H1 (cell line): ENCODE measurements around the gene PPBP. TPM values are rescaled to one million over a fixed set of nuclear protein-coding genes. Genes with fewer than 3 reads are reported as not detected.

ENCODE experiments used
- CTCF ChIA-PET: fragments of 300-600 bp; sonication (Branson Sonifier 250); formaldehyde crosslinking; loops from one replicate; lab custom pipeline; 2021; ENCODE audit not compliant: partially characterized antibody; lab: Charles Lee
- POLR2A ChIA-PET: fragments of 300-600 bp; sonication (Branson Sonifier 250); formaldehyde crosslinking; loops from one replicate; lab custom pipeline; 2021; ENCODE audit warnings: inconsistent platforms; ENCODE audit not compliant: partially characterized antibody; lab: Charles Lee
- DNase-seq, 2 experiments: peaks; one replicate each; pipeline versions ENCODE4 v3.0.0 to v3.0.0-alpha.2; 2010 to 2022; ENCODE audit warnings: low spot score in 2 of 2, low read depth in 1 of 2, mixed read lengths in 1 of 2
- FAIRE-seq: peaks from 2 replicates; lab custom pipeline; 2011; peaks lifted over from hg19 to GRCh38; lab: Jason Lieb, UNC
- H2AFZ ChIP-seq: 2 replicates; pipeline ENCODE4 v1.8.1; 2012; ENCODE audit warnings: low read length, inconsistent platforms
- H2AK5ac ChIP-seq: 2 replicates; pipeline ENCODE4 v1.6.1; 2013; ENCODE audit warnings: low read depth, low read length
- H2BK120ac ChIP-seq: replicated peaks from 2 replicates; pipeline ENCODE3; 2013; ENCODE audit warnings: low read depth, low read length, inconsistent platforms
- H2BK12ac ChIP-seq: 2 replicates; pipeline ENCODE4 v1.6.1; 2013; ENCODE audit warnings: low read depth, low read length
- H2BK15ac ChIP-seq: 2 replicates; pipeline ENCODE4 v1.6.1; 2013; ENCODE audit warnings: low read length
- H2BK20ac ChIP-seq: 2 replicates; pipeline ENCODE4 v1.6.1; 2013; ENCODE audit warnings: low read length
- H2BK5ac ChIP-seq: 2 replicates; pipeline ENCODE4 v1.6.1; 2013; ENCODE audit warnings: low read depth, low read length
- H3K14ac ChIP-seq: 2 replicates; pipeline ENCODE4 v1.6.1; 2013; ENCODE audit warnings: inconsistent platforms; ENCODE audit not compliant: insufficient read length
- H3K18ac ChIP-seq: 2 replicates; pipeline ENCODE4 v1.6.1; 2013; ENCODE audit warnings: low read length; ENCODE audit errors: extremely low read depth
- H3K23ac ChIP-seq: 2 replicates; pipeline ENCODE4 v1.6.1; 2013; ENCODE audit warnings: inconsistent platforms; ENCODE audit not compliant: insufficient read length
- H3K23me2 ChIP-seq: 2 replicates; pipeline ENCODE4 v1.6.1; 2013; ENCODE audit warnings: low read depth, low read length
- H3K27ac ChIP-seq: 2 replicates; pipeline ENCODE4 v1.6.1; 2011; ENCODE audit warnings: low read depth, low read length, inconsistent platforms
- H3K27me3 ChIP-seq, 4 experiments: replicated peaks in 1 of 4; 1 replicate in 1 of 4; 2 replicates in 3 of 4; pipeline versions ENCODE4 v1.6.1 to v1.8.1; 2011 to 2013; ENCODE audit warnings: low read length in 3 of 4, mild to moderate bottlenecking in 3 of 4, inconsistent platforms in 2 of 4, mixed read lengths in 2 of 4, moderate library complexity in 1 of 4; ENCODE audit not compliant: control insufficient read depth in 3 of 4, insufficient read depth in 3 of 4; ENCODE audit errors: extremely low read depth in 1 of 4
- H3K36me3 ChIP-seq, 4 experiments: 2 replicates each; pipeline versions ENCODE4 v1.6.1 to v1.8.1; 2011 to 2013; ENCODE audit warnings: mild to moderate bottlenecking in 4 of 4, low read length in 3 of 4, moderate library complexity in 2 of 4, control low read depth in 1 of 4, inconsistent platforms in 1 of 4; ENCODE audit not compliant: insufficient read depth in 4 of 4, control insufficient read depth in 2 of 4
- H3K4ac ChIP-seq: replicated peaks from 2 replicates; pipeline ENCODE3; 2013; ENCODE audit warnings: low read length, low read depth, mixed read lengths, inconsistent platforms; ENCODE audit not compliant: insufficient read length
- H3K4me1 ChIP-seq, 4 experiments: replicated peaks in 1 of 4; 1 replicate in 1 of 4; 2 replicates in 3 of 4; pipeline versions ENCODE4 v1.6.1 to v1.8.1; 2011 to 2013; ENCODE audit warnings: low read length in 3 of 4, inconsistent platforms in 2 of 4, mixed read lengths in 1 of 4; ENCODE audit not compliant: insufficient read depth in 4 of 4, control insufficient read depth in 3 of 4
- H3K4me2 ChIP-seq, 2 experiments: 2 replicates each; pipeline versions ENCODE4 v1.6.1 to v1.8.1; 2011 to 2013; ENCODE audit warnings: low read depth in 2 of 2, low read length in 2 of 2, control low read depth in 1 of 2, inconsistent platforms in 1 of 2, mild to moderate bottlenecking in 1 of 2; ENCODE audit not compliant: insufficient read depth in 1 of 2
- H3K4me3 ChIP-seq, 4 experiments: fragments of 200-600, 300-600 bp in 1 of 4; sonication (generic), shearing (Covaris generic), sonication (Bioruptor Twin) in 1 of 4; 2 replicates each; pipeline versions ENCODE4 v1.5.1 to v1.8.1; 2011 to 2016; ENCODE audit warnings: low read length in 4 of 4, low read depth in 3 of 4, control low read depth in 2 of 4, inconsistent platforms in 2 of 4, mild to moderate bottlenecking in 2 of 4, mixed read lengths in 1 of 4, moderate library complexity in 1 of 4; ENCODE audit not compliant: insufficient read depth in 2 of 4; ENCODE audit errors: extremely low read depth in 1 of 4
- H3K56ac ChIP-seq: replicated peaks from 2 replicates; pipeline ENCODE3; 2013; ENCODE audit warnings: low read depth, mild to moderate bottlenecking, mixed read lengths, low read length, inconsistent platforms; ENCODE audit not compliant: insufficient read length
- H3K79me1 ChIP-seq: 2 replicates; pipeline ENCODE4 v1.6.1; 2013; ENCODE audit warnings: low read depth, low read length, control low read depth
- H3K79me2 ChIP-seq, 2 experiments: 2 replicates each; pipeline versions ENCODE4 v1.6.1 to v1.8.1; 2012 to 2013; ENCODE audit warnings: low read length in 2 of 2, mild to moderate bottlenecking in 2 of 2, inconsistent platforms in 1 of 2; ENCODE audit not compliant: insufficient read depth in 2 of 2, control insufficient read depth in 1 of 2
- H3K9ac ChIP-seq, 4 experiments: replicated peaks in 1 of 4; 1 replicate in 1 of 4; 2 replicates in 3 of 4; pipeline versions ENCODE4 v1.6.1 to v1.8.1; 2011 to 2013; ENCODE audit warnings: low read depth in 3 of 4, low read length in 3 of 4, control low read depth in 2 of 4, mild to moderate bottlenecking in 2 of 4, moderate library complexity in 2 of 4, inconsistent platforms in 1 of 4; ENCODE audit errors: extremely low read depth in 1 of 4
- H3K9me3 ChIP-seq, 2 experiments: 2 replicates each; pipeline versions ENCODE4 v1.6.1 to v1.8.1; 2012 to 2013; ENCODE audit warnings: mild to moderate bottlenecking in 2 of 2, moderate library complexity in 2 of 2, control low read depth in 1 of 2, inconsistent platforms in 1 of 2, low read depth in 1 of 2, low read length in 1 of 2, mixed read lengths in 1 of 2; ENCODE audit not compliant: insufficient read depth in 2 of 2
- H4K20me1 ChIP-seq, 2 experiments: replicated peaks in 1 of 2; 2 replicates each; pipeline versions ENCODE3 to v1.8.1; 2011 to 2013; ENCODE audit warnings: inconsistent platforms in 2 of 2, low read length in 2 of 2, mild to moderate bottlenecking in 1 of 2; ENCODE audit not compliant: insufficient read depth in 2 of 2, control insufficient read depth in 1 of 2
- H4K5ac ChIP-seq: 2 replicates; pipeline ENCODE4 v1.6.1; 2013; ENCODE audit warnings: low read length, low read depth, mixed read lengths, inconsistent platforms; ENCODE audit not compliant: insufficient read length
- H4K8ac ChIP-seq: 2 replicates; pipeline ENCODE4 v1.8.0; 2013; ENCODE audit warnings: mild to moderate bottlenecking, moderate library complexity, low read length, inconsistent platforms; ENCODE audit not compliant: insufficient read depth; ENCODE audit errors: extremely low read depth
- H4K91ac ChIP-seq: replicated peaks from 2 replicates; pipeline ENCODE3; 2013; ENCODE audit warnings: low read length, mixed read lengths, inconsistent platforms; ENCODE audit not compliant: insufficient read length
- CTBP2 ChIP-seq: IDR thresholded peaks from 2 replicates; pipeline ENCODE4 v1.7.0; 2011; ENCODE audit warnings: borderline replicate concordance, mild to moderate bottlenecking, moderate library complexity, mixed read lengths, low read length; ENCODE audit not compliant: insufficient read depth, insufficient read length
- PHF8 ChIP-seq: fragments of 200-600 bp; sonication (generic); conservative IDR thresholded peaks from 2 replicates; pipeline ENCODE4 v1.7.1; 2012; ENCODE audit warnings: low read depth, mild to moderate bottlenecking, inconsistent platforms, low read length, moderate library complexity
- WGBS, 2 experiments: shearing (Covaris generic) in 1 of 2; methylation state at CpG; one replicate each; pipeline versions ENCODE4 v1.1.6 to v1.1.7; 2013 to 2015; ENCODE audit warnings: low lambda C conversion rate in 2 of 2, mixed read lengths in 2 of 2, inconsistent platforms in 1 of 2, low coverage in 1 of 2, missing lambda C conversion rate in 1 of 2; ENCODE audit not compliant: insufficient replicate concordance in 2 of 2, insufficient coverage in 1 of 2, insufficient read length in 1 of 2; ENCODE audit errors: extremely low coverage in 1 of 2, missing lambda C conversion rate in 1 of 2; 5-methylcytosine and 5-hydroxymethylcytosine counted together
- polyA plus RNA-seq, 7 experiments: library from polyadenylated mRNA; depleted of rRNA in 3 of 7; stranded (reverse) in 5 of 7; unstranded in 2 of 7; fragments of >200 nt in 5 of 7; fragments of 200-250 nt in 2 of 7; gene quantifications; 1 replicate in 5 of 7; 2 replicates in 1 of 7; 4 replicates in 1 of 7; pipeline versions ENCODE4 v1.2.1 to v1.2.3, GENCODE V29; 2011 to 2013; ENCODE audit warnings: missing spikeins in 2 of 7, mixed read lengths in 2 of 7
- total RNA-seq: library from RNA; stranded (reverse); fragmentation: NEBNext Ultra II Directional; extraction: Animal tissue kit (Norgen Biotek cat#: 25700); gene quantifications from 2 replicates; pipeline ENCODE4 v1.2.1, GENCODE V29; 2021

PPBP gene
- total and polyA plus RNA-seq, 2 of the 8 experiments (the other 6 are each of a cell fraction or from before 2014, with no cell fraction given): 0.18 to 0.43 TPM

GRCh38 chr4:73948990-73949706 is 38.8 kb downstream of the PPBP start:
- no peak overlapping the region for H3K4ac ChIP-seq
- H4K20me1 ChIP-seq: no peaks in the 10 kb centered on the region
- H4K91ac ChIP-seq: no peak overlapping the region
- WGBS, 2 experiments: 90% methylated on average over 7 of the region's 7 CpGs; no CpG with 5 or more reads in 1 of the 2 experiments
- H2BK5ac ChIP-seq: no peak overlapping the region
- FAIRE-seq (no peak), DNase-seq (no peak)
- H2BK120ac ChIP-seq: no peak overlapping the region
- H3K27me3 ChIP-seq: peaks cover 18 to 39% (median 28%) of the 10 kb centered on the region in 4 experiments
- TF ChIP-seq PHF8 (no peak), CTBP2 (no peak)
- H2AFZ ChIP-seq: no peak overlapping the region
- no peak overlapping the region for H3K18ac ChIP-seq
- H2BK12ac ChIP-seq: no peak overlapping the region
- no peak overlapping the region for H2BK15ac ChIP-seq
- H4K5ac ChIP-seq: no peak overlapping the region
- H2BK20ac ChIP-seq: no peak overlapping the region
- peaks cover 0 to 3% (median under 1%) of the 10 kb centered on the region in 4 experiments; a peak in 6 of 7 replicates for H3K4me1 ChIP-seq
- no peak overlapping the region for H3K27ac ChIP-seq
- no peak overlapping the region for H3K4me2 ChIP-seq
- ChIA-PET CTCF (no interaction called here), POLR2A (no interaction called here)
- no peak overlapping the region for H3K14ac ChIP-seq
- H3K56ac ChIP-seq: no peak overlapping the region
- H3K23me2 ChIP-seq: no peaks in the 10 kb centered on the region; the same call in 1 of the 2 replicates
- H3K4me3 ChIP-seq: no peak overlapping the region
- H3K79me2 ChIP-seq: no peaks in the 10 kb centered on the region
- no peak overlapping the region for H4K8ac ChIP-seq
- no peaks in the 10 kb centered on the region for H3K36me3 ChIP-seq
- H3K23ac ChIP-seq: no peak overlapping the region
- no peak overlapping the region for H3K9ac ChIP-seq
- H2AK5ac ChIP-seq: no peak overlapping the region
- H3K9me3 ChIP-seq: no peaks in the 10 kb centered on the region
- H3K79me1 ChIP-seq: no peaks in the 10 kb centered on the region
